NB4 (cell line): ENCODE results near the gene THOC6.

Source experiments
- DNase-seq: peaks from one replicate; pipeline ENCODE4 v3.0.0; 2010; ENCODE audit warnings: low read depth
- H3K4me3 ChIP-seq: one replicate; pipeline ENCODE4 v1.5.1; 2011; ENCODE audit warnings: mild to moderate bottlenecking, low read depth, low read length, moderate library complexity
- MYC ChIP-seq: IDR thresholded peaks from 2 replicates; pipeline ENCODE4 v1.6.1; 2011; ENCODE audit warnings: low read depth, low read length
- POLR2A ChIP-seq: IDR thresholded peaks from 2 replicates; pipeline ENCODE4 v1.6.1; 2011; ENCODE audit warnings: mild to moderate bottlenecking; ENCODE audit not compliant: insufficient read length; ENCODE audit errors: extremely low read depth
- TF ChIP-seq, protein P1 (sequence below): IDR thresholded peaks from 2 replicates; pipeline ENCODE4 v1.6.1; 2011; ENCODE audit warnings: low read depth, low read length
- TF ChIP-seq, protein P2 (sequence below): IDR thresholded peaks from one replicate; pipeline ENCODE4 v1.5.1; 2012; ENCODE audit warnings: low read depth, low read length

The THOC6 gene

DNA sequence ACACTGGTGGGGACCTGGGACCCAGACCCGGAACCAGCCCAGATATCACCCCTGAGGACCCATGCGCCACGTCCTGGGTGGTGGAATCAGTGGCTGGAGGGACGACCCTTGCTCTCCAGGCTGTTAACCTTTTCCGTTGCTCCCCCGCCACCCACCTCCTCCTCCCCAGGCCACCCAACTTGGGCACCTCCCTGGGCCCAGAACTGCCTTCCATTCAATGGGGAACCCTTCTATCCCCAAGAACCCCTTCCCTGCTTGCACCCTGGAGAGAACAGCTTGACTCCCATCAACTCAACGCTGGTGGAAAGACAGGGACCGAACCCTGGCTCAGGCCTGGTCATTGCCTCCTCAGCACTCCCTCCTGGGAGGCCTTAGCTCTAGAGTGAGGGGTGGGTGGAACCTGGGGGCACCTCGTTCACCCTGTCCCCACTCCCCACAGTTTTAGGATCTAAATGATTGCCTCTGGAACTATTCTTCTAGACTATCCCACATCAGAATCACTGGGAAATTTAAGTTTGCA is 35.9 kb downstream of the THOC6 start:
- DNase-seq: no peak
- H3K4me3 ChIP-seq: peak overlapping the region; percentile 25
- TF ChIP-seq, protein P1, sequence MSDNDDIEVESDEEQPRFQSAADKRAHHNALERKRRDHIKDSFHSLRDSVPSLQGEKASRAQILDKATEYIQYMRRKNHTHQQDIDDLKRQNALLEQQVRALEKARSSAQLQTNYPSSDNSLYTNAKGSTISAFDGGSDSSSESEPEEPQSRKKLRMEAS: no peak
- TF ChIP-seq, protein P2, sequence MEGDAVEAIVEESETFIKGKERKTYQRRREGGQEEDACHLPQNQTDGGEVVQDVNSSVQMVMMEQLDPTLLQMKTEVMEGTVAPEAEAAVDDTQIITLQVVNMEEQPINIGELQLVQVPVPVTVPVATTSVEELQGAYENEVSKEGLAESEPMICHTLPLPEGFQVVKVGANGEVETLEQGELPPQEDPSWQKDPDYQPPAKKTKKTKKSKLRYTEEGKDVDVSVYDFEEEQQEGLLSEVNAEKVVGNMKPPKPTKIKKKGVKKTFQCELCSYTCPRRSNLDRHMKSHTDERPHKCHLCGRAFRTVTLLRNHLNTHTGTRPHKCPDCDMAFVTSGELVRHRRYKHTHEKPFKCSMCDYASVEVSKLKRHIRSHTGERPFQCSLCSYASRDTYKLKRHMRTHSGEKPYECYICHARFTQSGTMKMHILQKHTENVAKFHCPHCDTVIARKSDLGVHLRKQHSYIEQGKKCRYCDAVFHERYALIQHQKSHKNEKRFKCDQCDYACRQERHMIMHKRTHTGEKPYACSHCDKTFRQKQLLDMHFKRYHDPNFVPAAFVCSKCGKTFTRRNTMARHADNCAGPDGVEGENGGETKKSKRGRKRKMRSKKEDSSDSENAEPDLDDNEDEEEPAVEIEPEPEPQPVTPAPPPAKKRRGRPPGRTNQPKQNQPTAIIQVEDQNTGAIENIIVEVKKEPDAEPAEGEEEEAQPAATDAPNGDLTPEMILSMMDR: no peak
- TF ChIP-seq MYC (no peak), POLR2A (no peak)

DNA sequence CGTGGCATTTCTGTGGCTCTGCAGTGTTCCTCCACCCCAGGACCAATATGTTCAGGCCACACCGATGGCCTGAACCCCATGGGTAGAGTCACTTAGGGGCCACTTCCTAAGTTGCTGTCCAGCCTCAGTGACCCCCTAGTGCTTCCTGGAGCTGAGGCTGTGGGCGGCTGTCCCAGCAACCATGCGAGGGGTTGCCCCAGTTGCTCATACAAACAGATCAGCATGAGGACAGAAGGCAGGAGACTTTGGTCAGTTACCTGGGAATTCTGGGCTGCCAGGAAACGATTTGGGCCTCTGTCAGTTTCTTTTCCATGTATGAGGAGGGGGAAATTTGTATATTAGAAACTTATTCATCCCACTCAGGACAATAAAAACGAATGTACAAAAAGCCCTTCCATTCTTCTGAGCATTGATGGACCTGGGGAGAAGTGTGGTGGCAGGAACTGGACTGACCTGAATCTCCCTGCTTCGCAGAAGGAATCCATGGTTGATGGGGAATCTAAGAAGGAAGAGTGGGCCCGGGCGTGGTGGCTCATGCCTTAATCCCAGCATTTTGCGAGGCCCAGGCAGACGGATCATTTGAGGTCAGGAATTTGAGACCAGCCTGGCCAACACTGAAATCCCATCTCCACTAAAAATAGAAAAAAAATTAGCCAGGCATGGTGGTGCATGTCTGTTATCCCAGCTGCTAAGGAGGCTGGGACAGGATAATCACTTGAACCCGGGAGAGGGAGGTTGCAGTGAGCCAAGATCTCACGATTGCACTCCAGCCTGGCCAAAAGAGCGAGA is 36.7 kb downstream of the THOC6 start:
- TF ChIP-seq MYC (no peak), POLR2A (no peak)
- TF ChIP-seq, protein P1: no peak
- TF ChIP-seq, protein P2: no peak
- H3K4me3 ChIP-seq: no peak overlapping the region
- DNase-seq: no peak

DNA sequence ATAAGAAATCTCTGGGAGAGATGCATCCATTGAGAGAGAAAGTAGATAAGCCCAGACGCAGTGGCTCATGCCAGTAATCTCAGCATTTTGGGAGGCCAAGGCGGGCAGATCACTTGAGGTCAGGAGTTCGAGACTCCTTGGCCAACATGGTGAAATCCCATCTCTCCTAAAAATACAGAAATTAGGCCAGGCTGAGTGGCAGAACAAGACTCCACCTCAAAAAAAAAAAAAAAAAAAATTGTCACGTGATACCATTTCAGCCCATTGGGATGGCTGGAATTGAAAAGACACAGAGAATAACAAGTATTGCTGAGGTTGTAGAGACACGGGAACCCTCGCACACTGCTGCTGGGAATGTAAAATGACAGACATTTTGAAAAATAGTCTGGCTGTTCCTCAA is 38.7 kb downstream of the THOC6 start:
- H3K4me3 ChIP-seq: no peak overlapping the region
- no peak for TF ChIP-seq POLR2A
- TF ChIP-seq, protein P1: no peak
- no peak for TF ChIP-seq MYC
- TF ChIP-seq, protein P2: no peak
- no peak for DNase-seq

DNA sequence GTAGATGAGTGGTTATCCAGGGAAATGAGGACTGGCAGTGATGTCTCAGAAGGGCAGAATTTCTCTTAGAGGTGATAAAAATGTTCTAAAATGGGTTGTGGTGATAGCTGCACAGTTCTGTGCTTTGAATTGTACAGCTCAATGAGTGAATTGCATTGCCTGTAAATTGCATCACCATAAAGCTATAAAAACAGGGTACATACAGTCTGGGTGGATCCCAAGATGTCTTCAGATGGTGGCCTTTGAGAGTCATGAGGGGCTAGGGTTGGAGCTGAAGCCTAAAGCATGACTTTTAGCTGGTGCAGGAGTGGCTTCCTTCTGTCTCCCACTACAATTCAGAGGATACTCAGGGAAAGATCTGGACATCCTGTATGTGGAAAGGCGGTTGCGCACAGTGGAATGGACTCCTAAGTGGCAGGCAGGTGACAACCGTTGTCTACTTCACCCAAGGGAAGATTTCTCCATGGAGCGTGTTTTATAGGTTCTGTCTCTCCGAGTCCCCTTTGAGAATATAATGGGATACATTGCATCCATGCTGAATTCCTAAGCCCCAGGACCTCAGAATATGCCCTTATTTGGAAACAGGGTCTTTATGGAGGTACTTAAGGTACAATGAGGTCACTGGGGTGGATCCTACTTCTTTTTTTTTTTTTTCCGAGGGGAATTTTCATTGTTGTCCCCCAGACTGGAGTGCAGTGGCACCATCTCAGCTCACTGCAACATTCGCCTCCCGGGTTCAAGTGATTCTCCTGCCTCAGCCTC is 40.0 kb downstream of the THOC6 start:
- TF ChIP-seq, protein P1: no peak
- TF ChIP-seq MYC (no peak), POLR2A (no peak)
- TF ChIP-seq, protein P2: no peak
- no peak for DNase-seq

DNA sequence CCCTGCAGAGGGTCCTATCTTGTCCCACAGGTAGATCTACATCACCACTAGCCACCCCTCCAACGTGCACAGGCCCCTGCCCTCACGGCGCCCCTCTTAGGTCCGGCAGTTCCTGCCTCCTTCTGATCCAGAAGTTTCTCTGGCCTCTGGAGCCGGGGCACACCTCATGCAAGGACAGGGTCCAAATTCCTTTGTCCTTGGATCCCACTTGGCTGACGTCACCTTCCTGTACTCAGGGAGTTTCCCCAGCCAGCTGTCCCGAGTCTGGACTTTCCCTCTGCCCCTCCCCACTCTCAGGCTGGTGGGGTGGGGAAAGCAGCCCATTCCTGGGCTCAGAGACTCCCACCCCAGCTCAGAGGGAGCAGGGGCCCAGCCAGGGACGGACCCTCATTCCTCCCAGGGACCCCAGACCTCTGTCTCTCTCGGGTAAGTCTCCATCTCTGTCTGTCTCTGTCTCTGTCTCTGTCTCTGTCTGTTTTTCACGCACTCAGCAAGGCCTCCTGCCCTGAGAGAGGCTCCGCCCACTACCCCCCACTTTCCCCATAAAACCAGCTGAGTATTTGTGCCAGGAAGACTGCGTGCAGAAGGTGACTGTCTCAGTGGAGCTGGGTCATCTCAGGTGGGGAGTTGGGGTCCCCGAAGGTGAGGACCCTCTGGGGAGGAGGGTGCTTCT is 41.4 kb downstream of the THOC6 start, which contains the start of gene IL32:
TSS of gene IL32 (plus strand) at position 572 of the 673 bp plus-strand sequence. CDS start 172 bp downstream, outside the sequence.
- TF ChIP-seq MYC (no peak), POLR2A (no peak)
- TF ChIP-seq, protein P1: no peak
- TF ChIP-seq, protein P2: no peak
- H3K4me3 ChIP-seq: no peak within 1 kb of the TSS
- DNase-seq: no peak

More for the DNA sequence above, 40.0 kb downstream of the THOC6 start:
- no peak overlapping the region for H3K4me3 ChIP-seq
